Measurements from ENCODE around the gene SLC4A4. TPM values are rescaled to one million over a fixed set of nuclear protein-coding genes. Genes with fewer than 3 reads are reported as not detected.

The SLC4A4 gene
- total RNA-seq, 2 donors from 2014 or later: 99.0 to 124 TPM

GRCh38 chr4:71294301-71294700, 44.5 kb upstream of the SLC4A4 start:
- Histone ChIP-seq H3K36me3 (no peaks in the 10 kb centered on the region), H3K9ac (ENCODE audit: low read depth in 2 of 2, low read length in 2 of 2) (no peak overlapping the region), H3K4me1 (no peaks in the 10 kb centered on the region), H3K9me3 (no peaks in the 10 kb centered on the region), H3K4me3 (no peak overlapping the region), H3K27me3 (no peaks in the 10 kb centered on the region), H3K27ac (no peak overlapping the region)
- intact Hi-C loops (cut with DNase I): no loop called here
- no peak for TF ChIP-seq CTCF (IDR thresholded peaks at IDR 0.05)
- no peak for DNase-seq

DNA sequence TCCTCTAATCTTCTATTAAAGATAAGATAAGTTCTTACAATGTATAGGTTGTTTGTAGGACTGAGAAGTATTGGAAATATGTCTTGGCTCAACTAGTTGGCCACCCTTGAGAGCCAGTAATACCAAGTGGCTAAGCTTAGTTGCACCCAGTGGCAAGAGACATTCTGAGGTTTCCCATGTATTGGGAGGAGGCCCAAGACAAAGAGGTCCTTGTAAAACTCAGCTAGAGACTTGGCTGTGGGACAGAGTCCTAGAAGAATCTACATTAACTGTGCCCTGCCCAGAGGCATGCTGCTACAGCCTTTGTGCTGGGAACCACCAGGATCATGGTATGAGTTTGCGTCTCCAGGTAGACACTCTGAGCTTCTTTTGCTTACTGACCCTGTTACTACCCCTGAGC, 41.9 kb upstream of the SLC4A4 start:
- DNase-seq: peak; percentile 57

DNA sequence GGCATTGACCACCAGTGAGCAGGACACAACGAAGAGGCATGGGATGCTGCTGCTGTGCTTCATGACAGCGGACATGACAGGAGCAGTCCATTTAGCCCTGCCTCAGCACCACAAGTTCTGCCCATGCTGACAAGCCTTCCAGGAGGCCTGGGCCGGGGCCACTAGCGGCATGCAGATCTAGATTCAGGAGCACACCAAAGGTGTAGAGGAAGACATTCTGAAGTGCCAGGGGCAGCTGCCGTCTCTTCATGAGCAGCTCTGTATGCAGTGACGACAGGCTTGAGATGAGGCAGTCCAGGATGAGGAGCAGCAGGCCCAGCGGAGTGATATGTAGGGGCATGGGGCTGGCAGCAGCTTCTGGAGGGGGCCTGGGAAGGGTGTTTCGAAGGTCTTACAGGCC, 38.5 kb upstream of the SLC4A4 start:
- Histone ChIP-seq H3K36me3 (no peaks in the 10 kb centered on the region), H3K27ac (no peak overlapping the region), H3K9ac (ENCODE audit: low read depth in 2 of 2, low read length in 2 of 2) (no peak overlapping the region), H3K4me1 (no peaks in the 10 kb centered on the region), H3K27me3 (no peaks in the 10 kb centered on the region), H3K4me3 (no peak overlapping the region), H3K9me3 (no peaks in the 10 kb centered on the region)
- no peak for DNase-seq
- intact Hi-C loops (cut with DNase I): no loop called here
- TF ChIP-seq CTCF (IDR thresholded peaks at IDR 0.05): no peak

More for the DNA sequence above, 41.9 kb upstream of the SLC4A4 start:
- H3K4me1 ChIP-seq: no peaks in the 10 kb centered on the region
- TF ChIP-seq CTCF (IDR thresholded peaks at IDR 0.05): no peak
- no peaks in the 10 kb centered on the region for H3K36me3 ChIP-seq
- intact Hi-C loops (cut with DNase I): no loop called here
- H3K4me3 ChIP-seq: no peak overlapping the region
- H3K27ac ChIP-seq: no peak overlapping the region
- H3K9me3 ChIP-seq: no peaks in the 10 kb centered on the region
- H3K27me3 ChIP-seq: no peaks in the 10 kb centered on the region
- peak overlapping the region in 1 of 2 donors; percentile 46 for H3K9ac ChIP-seq (ENCODE audit: low read depth in 2 of 2, low read length in 2 of 2)

DNA sequence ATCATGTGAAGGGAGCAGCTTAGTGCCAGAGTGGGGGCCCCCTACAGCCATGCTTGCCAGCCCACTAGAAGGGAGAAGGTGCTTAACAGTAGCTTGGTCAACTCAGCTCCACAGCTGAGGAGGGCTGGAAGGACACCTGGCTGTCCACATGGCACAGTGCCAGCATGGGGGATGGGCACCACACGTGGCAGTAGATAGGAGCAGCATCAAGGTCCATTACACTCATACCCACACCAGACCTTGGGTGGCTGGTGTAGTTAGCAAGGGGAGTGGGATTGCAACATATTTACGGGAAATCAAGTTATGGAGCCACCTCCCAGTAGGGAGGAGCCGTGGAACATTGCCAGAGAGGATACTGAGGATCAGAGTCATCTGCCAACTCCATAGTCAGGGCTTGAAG, 37.9 kb upstream of the SLC4A4 start:
- Histone ChIP-seq H3K27me3 (no peaks in the 10 kb centered on the region), H3K9me3 (no peaks in the 10 kb centered on the region), H3K36me3 (no peaks in the 10 kb centered on the region), H3K27ac (no peak overlapping the region), H3K9ac (ENCODE audit: low read depth in 2 of 2, low read length in 2 of 2) (no peak overlapping the region), H3K4me3 (no peak overlapping the region), H3K4me1 (no peaks in the 10 kb centered on the region)
- DNase-seq: peak; percentile 58
- no peak for TF ChIP-seq CTCF (IDR thresholded peaks at IDR 0.05)
- intact Hi-C loops (cut with DNase I): no loop called here

GRCh38 chr4:71303287-71303686, 35.5 kb upstream of the SLC4A4 start:
- no peaks in the 10 kb centered on the region for H3K4me1 ChIP-seq
- no peak overlapping the region for H3K27ac ChIP-seq
- no peaks in the 10 kb centered on the region for H3K27me3 ChIP-seq
- no peak for DNase-seq
- no peak for TF ChIP-seq CTCF (IDR thresholded peaks at IDR 0.05)
- H3K9me3 ChIP-seq: no peaks in the 10 kb centered on the region
- intact Hi-C loops (cut with DNase I): no loop called here
- H3K36me3 ChIP-seq: no peaks in the 10 kb centered on the region
- H3K4me3 ChIP-seq: no peak overlapping the region
- no peak overlapping the region for H3K9ac ChIP-seq (ENCODE audit: low read depth in 2 of 2, low read length in 2 of 2)

GRCh38 chr4:71303850-71304249, 35.0 kb upstream of the SLC4A4 start:
- Histone ChIP-seq H3K9ac (ENCODE audit: low read depth in 2 of 2, low read length in 2 of 2) (no peak overlapping the region), H3K9me3 (no peaks in the 10 kb centered on the region), H3K4me1 (no peaks in the 10 kb centered on the region), H3K4me3 (no peak overlapping the region), H3K27me3 (no peaks in the 10 kb centered on the region), H3K27ac (peak overlapping the region; percentile 6), H3K36me3 (no peaks in the 10 kb centered on the region)
- no peak for DNase-seq
- intact Hi-C loops (cut with DNase I): no loop called here
- no peak for TF ChIP-seq CTCF (IDR thresholded peaks at IDR 0.05)

Data from colonic mucosa (tissue), 4 donors.